Activated T-cell treated with anti-CD3 and anti-CD28 coated beads for 4 hours (primary cell): ENCODE results near the gene ALOX12B.
A peak's percentile ranks its signal among the peaks of the same experiment; 100 is the strongest.
"Not testable (repeated sequence)": the region's sequence is repeated elsewhere in the genome, so short reads cannot be mapped to it uniquely, and the experiment has no call there.

Experiments
- DNase-seq: peaks from one replicate; pipeline ENCODE4 v3.0.0-alpha.2; 2020

The ALOX12B gene

DNA sequence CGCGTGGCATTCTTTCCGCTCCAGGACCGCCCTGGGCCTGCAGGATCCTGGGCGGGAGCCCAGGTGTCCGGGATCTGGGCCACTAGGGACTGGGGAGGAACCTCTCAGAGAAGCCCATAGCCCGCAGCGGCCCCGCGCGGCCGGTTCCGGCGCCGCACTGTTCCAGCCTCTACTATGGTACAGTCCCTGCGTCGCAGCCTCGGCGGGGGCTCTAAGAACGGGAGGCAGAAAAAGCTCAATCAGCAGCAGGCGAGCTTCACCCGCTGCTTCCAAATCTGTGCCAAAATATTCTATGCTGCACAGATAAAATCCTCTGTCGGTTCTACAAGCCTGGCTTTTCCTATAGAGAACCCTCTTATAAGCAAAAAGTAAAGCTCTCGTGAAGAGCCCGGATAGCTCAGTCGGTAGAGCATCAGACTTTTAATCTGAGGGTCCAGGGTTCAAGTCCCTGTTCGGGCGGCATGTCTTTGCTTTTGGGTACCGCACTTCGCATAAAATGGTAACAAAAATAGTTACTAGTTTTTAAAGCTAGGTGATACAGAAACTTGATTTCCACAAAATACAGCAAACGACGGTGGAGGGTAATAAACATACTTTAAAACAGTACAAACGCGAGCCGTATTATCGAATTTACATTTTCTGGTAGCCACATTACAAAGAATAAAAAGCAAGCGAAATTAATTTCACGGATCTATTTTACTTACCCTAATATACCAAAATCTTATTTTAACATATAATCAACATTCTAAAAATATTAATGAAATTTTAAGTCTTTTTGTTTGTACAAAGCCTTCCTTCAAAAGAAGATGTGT lies 31.5 kb upstream of the ALOX12B start:
- peak; percentile 78 for DNase-seq

DNA sequence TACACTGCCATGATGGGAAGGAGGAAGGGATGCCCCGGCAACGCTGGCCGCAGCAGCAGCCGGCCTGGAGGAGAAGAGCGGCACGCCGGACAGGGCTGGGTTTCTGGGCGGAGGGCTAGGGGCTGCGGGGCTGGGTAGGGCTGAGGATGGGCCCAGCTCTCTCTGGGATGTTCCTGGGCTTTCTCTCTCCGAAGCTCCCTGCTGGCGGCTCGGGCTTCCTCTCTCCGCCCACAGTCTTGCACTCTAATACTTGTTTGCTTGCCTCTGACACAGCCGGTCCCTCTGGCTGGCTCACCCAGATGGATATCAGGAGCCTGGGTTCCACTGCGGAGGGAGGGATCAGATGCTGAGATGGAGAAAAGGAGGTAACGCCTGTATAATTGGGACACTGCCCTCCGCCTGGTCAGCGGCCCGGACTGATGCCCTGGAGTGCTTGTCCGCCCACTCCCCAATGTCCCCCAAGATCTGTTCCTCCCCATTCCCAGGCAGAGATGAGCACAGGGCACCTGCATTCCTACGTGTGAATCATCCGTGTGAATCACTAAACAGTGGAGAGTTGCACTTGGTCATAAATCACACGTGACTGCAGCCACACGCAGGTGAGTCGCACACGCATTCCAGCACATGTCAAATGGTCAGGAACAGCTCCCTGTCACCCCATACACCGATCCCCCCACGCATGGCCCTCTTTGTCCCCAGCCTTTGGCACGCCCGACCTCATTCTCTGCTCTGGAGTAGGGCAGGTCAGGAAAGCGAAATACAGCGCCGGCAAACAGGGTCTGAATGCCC lies 30.7 kb upstream of the ALOX12B start, which contains the start of gene ALOXE3:
TSS of gene ALOXE3 (minus strand) at position 535 of the 789 bp plus-strand sequence. CDS start at position 11, 524 bp downstream.
- no peak for DNase-seq

DNA sequence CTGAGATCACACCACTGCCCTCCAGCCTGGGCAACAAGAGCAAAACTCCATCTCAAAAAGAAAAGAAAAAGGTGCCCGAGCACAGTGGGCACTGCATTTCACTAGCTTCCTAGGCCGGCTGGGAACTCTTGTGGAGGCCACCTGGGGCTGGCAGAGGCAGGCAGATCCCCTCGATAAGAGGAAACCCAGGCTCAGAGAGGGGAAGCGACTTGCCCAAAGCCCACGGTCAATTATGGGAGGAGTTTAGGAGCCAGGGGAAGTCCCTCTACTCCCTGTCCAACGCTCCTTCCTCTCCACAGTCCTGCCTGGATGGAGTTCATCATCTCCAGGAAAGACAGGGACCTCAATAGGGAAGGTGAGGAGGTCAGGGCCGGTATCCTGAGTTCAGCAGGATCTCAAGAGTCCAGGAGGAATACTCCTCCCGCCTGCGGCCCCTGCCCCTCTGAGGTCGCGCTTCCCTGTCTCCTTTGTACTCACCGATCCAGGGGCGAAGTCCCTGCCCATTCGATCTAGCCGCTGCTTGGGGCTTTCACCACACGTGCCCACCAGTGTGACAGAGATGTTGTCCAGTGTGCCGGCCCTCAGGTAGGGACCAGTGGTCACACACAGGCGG lies 30.0 kb upstream of the ALOX12B start:
- no peak for DNase-seq

DNA sequence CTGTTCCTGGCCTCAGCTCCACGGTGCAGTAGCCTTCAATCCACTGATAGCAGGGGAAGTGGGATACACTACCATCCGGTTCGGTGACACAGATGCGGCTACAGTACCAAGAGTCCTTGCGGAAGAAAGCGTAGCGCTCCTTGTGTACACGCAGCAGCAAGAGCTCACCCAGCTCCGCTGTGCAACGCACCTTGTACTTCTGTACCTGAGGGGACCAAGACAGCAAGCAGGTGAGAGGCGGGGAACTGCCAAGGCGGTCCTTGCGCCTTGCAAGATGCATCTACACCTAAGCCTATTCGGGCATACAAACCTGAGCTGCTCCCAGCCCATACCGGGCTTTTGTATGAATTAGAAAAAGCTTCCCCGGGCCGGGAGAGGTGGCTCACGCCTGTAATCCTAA lies 29.3 kb upstream of the ALOX12B start:
- no peak for DNase-seq

DNA sequence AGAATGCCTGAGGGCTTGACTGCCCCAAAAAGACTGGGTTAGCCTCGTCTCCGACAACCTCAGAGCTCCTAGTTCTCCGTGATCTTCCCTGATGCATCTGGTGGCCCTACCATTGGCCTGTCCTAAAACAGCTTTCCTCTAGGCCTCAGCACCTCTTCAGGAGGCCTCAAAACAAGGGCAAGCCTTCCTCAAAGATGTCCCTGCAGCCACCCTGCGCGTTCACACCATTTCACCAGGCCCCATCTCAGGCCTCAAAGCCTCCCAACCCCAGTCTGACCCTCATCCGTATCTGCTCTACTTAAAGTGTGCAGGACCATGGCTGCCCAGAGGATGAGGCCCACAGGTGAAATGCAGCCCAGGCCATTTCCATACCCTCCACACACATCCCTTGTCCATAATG lies 23.4 kb upstream of the ALOX12B start:
- DNase-seq, result no peak

DNA sequence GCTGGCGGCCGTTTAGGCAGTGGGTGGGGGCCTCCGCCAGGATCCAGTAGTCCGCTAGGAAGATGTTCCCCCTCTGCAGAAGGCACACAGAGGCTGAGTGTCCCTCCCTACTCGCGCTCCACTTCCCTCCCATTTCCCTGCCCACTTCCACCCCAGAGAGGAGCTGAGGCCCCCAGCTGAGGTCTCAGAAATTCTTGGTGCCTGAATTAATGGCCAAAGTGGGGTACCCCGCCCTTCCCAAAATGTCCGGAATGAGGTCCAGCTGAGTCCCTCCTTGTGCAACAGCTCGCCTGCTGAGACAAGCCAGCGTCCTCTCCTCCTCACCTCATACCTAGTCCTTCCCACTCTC lies 22.9 kb upstream of the ALOX12B start:
- DNase-seq, result no peak

DNA sequence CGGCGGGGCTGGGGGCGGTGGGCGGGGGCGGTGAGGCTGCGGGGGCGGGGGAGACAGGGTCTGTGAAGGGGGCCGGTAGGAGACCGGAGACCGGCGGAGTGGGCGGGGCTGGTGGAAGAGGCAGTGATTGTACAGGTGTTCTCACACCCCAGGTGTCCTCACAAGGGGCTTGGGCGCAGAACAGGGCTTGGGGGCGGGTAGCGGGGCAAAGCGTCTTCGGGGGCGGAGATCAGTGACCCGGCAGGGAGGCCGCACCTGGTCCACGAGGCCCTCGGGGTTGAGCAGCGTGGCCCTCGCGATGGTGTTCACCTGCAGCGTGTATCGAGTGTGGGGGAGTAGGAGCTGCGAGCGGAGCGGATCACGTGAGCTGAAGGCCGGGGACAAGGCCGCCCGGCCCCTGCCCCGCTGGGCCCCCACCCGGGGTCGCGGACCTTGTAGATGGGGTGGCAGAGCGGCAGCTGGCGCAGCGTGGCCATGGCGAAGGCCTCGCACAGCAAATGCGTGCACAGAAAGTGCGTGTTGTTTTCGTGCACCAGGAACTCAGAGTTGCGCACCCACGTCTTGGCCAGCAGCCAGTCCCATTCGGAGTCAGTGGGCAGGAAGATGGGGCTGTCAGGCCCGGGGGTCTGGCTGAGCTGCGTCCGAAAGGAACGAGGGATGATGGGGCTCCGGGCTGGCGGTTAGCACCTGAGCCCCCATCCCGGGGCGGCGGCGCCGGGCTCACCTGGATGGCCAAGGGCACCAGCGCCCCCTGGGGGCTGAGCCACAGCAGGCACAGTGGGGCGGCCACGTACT lies 22.3 kb upstream of the ALOX12B start:
- DNase-seq, result peak; percentile 70

DNA sequence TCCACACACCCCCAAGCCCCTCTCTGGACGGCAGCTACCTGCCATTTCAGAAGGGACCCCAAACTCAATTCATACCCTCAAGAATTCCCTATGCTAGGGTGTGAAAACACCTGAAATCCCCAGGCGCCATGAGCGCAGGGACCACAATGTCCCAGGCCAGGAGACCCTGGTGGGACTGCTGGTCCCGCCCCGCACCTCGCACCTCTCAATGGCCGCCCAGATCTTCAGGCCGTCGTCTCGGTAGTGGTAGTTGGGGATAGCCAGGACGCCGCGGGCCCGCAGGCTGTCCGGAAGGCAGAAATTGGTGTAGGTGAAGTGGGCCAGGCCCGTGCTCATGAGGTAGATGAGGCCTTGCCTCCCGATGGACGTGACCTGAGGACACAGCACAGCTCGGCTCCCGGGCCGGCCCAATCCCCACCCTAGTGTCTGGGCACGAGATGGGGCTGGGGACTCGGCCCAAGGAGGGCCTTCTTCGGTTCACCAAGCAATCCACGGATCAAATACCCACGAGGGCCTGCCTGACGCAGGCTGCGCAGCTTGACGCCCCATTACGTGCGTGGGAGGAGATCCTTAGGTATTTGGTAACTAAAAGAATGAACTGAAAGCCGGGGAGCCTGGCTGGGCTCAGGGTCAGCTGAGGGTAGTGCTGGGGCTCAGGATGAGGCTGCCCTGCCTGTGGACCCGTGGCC lies 21.6 kb upstream of the ALOX12B start:
- DNase-seq, result no peak

DNA sequence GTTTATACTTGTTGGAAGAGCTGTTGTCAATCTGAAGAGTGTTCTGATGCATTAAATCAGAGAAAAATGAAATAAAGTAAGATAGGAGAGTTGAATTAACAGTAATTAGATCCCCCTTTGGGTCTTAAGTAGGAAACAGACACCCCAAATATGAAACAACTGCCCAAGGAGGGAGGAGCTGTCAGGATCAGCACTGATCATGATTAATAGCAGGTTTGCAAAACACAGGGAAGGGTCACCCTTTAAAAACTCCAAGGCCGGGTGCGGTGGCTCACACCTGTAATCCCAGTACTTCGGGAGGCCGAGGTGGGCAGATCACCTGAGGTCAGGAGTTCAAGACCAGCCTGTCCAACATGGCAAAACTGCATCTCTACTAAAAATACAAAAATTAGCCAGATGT lies 19.5 kb upstream of the ALOX12B start:
- DNase-seq, result not testable (repeated sequence)

DNA sequence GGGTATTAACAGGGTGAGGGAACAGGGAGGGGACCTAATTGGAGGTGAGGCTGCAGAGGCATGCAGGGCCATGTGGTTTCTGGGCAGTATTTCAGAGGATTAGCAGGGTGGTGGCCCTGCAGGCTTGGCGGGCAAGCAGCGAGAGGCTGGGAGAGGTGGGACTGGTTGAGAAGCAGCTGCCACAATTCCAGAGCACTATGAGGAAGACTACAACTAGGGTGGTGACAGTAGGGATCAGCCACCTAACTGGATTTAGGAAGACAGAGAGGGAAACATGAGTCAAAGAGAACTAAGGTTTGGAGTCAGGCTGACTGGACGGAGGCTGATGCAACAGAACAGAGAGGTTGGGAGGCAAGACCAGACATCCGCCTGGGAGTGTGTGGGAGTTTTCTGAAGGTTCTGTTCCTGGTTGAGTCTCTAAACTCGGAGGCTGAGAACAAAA lies 18.5 kb upstream of the ALOX12B start:
- DNase-seq, result no peak

DNA sequence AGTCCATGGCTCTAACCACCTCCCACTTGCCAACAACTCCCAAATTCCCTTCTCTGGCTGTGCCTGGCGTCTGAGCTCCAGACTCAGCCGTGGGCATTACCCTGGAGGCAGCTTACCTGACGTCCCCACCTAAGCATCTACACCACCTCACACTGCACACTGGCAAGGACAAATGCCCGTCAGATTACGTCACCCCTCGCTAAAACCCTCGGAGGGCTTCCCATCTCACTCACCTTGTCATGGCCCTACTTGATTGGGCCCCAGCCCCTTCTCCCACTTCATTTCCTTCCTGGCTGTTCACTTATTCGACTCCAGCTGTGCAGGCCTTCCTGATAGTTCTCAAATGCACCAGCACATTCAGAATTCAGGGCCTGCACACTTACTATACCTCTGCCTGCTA lies 17.4 kb upstream of the ALOX12B start:
- no peak for DNase-seq

DNA sequence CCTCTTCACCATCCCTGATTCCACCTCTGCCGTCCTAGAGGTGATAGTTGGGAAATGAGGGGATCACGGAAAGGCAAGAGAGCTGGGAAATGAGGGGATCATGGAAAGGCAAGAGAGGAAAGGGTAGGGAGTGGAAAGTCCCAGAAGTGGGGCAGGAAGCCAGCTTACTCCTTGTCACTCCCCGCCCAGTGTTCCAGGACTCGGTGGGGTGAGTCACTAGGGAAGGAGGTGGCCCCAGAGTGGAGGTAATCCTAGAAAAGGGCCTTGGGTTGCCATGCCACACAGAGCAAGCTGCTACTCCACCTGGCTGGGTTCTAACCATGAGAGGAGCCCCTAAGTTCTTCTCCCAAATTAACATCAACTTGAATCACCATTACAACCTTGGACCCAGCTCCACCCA lies 16.0 kb upstream of the ALOX12B start:
- DNase-seq, result no peak

DNA sequence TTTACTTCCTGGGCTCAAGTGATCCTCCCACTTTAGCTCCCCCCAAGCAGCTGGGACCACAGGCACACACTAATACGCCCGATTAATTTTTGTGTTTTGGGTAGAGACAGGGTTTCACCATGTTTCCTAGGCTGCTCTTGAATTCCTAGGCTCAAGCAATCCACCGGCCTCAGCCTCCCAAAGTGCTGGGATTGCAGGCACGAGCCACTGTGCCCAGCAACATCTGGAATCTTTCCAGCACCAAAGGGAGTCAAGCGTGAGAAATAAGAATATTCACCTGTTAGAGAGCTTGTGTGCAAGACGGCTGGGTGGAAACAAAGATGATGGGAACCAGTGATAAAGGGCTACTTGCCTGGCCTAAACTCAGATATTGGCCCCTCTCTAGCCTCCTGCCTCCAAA lies 14.2 kb upstream of the ALOX12B start:
- no peak for DNase-seq

DNA sequence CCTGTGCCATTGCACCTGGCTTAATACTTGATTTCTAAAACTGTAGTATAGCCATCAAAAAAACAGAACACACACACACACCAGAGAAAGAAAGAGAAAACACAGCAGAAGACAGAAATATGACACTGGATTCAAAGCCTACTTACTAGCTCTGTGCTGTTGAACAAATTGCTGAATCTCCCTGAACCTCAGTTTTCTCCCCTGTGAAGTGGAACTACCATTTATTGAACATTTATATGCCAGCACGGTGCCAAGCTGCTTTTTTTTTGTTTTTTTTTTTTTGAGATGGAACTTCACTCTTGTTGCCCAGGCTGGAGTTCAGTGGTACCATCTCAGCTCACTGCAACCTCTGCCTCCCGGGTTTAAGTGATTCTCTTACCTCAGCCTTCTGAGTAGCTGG lies 13.2 kb upstream of the ALOX12B start:
- DNase-seq, result no peak

DNA sequence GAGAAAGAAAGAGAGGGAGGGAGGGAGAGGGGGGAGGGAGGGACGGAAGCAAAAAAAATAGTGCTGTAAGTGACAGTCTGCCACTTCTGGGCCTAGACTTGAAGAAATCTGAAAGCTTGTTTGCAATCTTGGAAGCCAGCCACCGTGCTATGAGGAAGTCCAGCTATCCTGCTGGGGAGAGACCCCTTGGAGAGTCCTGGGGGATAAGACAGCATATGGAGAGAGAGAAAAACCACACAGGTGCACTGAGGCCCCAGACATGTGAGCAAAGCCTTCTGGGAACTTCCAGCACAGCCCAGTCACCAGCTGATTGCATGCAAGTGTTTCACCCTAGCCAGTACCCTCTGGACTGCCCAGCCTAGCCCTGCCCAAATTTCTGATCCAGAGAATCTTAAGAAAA lies 12.6 kb upstream of the ALOX12B start:
- DNase-seq, result no peak

DNA sequence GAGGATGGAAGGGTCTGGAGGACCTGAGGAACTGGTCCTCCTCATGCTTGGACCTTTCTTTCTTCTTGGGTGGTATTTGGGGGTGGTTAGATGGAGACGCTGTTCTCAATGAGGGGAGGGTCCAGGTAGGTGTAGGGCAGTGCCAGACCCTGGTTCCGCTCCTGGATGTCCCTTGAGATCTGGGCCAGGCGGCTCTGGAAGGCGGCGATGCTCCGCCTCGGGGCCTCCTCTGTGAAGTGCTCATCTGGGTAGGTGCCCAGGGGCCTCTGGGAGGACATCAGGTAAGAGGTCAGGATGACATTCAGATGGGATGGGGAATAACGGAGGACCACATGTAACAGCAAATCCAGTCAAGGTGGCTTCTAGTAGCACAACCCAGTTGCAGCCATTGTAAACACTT lies 9.0 kb upstream of the ALOX12B start:
- DNase-seq, result no peak

DNA sequence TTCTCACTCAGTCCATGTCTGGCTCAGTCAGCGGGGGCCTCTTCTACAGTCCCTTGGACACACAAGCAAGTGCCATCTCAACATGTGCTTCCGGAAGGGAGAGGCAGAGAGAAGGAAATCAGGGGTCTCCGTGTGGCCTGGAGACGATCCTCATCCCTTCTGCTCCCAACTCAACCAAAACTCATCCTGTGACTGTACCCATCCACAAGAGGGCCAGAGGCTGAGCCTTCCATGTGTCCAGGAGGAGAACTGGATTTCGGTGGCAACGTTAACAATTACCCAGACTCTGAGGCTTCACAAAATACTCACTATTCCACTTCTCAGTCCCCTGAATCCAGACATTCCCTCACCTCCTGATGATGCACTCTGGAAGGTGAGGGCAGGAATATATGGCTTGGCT lies 7.8 kb upstream of the ALOX12B start:
- no peak for DNase-seq

DNA sequence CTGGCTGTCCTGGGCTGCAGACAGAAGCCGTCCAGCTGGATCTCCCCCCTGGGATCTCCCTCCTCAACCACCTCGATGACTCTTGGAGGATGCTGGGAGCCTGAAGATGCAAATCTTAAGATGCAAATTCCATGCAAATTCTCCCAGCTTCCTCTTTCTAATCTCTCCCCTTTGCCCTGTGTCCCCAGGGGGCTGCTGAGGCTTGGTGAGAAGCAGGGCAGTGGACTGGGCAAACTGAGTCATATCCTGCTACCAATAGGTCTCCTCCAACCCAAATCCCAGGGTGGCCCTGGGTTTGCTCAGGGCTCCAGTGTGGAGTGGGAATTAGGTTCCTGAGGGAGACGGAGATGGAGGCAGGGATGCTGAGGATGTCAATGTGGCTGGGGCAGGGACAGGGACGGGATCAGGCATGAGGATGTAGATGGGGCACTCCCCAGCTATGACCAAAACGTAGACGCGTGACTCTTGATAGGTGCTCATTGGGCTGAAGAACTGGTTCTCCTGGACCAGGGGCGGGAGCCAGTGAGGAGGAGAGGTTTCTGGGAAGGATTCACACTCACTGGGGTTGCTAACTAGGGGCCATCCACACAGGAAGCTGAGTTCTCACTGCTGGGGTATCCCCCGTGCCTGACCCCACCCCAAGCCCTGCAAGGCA lies 3.6 kb upstream of the ALOX12B start:
- DNase-seq, result no peak

DNA sequence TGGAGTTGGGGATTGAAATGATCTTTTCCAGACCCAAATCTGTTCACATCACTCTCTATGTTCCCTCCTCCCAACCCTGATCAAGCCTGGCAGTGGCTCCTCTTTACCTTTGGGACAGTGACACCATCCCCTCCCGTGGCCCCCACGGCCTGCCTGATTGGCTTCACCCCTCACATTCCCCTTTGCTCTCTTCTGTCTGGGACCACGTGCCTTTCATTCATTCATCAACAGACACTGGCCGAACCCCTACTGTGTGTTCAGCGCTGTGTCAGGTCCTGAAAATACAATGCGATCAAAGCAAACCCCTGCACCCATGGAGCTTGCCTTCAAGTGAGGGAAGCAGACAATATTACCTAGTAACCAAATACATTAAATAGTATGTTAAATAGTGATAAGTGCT lies 2.2 kb upstream of the ALOX12B start:
- no peak for DNase-seq

DNA sequence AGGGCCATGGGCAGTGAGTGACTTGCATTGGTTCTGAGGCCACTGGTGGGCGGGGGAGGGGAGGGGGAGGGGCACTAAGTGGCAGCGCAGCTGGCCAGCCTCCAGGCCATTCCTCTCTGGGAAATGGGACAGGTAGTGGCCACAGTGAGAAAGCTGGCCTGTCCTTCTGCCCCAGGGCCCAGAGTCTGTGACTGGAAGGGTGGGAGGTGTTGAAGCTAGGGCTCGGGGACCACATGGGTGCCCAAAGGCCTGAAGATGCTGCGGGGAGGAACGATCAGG lies 375 bp upstream of the ALOX12B start:
- DNase-seq, result no peak

DNA sequence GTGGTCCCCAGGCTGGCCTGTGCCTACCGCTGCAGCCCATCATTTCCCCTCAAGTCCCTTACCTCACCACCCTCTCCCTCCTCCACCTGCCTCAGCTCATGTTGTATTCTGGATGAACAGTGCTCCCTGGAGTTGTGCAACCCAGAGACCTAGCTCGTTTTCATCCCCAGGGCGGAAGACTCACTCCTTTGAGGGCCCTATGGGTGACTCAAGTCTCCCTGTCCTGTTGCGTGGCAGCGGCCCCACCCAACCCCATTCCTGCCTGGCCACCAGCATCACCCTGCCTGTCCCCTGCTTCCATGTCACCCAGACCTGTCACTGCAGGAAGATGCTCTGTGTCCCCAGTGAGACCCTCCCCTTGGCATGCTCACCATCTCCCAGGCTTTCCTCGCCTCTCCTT lies 3.3 kb downstream of the ALOX12B start:
- no peak for DNase-seq

DNA sequence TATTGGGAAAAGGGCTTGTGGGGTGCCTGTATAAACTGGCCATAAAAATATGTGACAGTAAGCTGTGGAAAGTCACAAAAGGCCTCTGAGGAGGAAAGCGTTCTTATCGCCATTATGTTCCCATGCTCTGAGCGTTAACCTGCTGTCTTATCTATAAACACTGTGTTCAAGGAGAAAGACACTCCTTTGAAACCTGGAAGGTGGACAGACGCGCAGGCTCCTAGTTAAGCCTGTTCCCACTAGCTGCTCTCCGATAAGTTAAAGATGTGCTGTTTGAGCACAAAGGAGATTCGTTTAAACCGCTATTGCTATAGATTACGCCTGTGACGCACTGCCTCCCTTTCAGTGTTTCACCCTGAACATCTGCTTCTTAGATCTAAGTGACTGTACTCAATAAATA lies 5.2 kb downstream of the ALOX12B start:
- DNase-seq, result no peak
